ENCODE results near the gene HEPACAM.

DNA sequence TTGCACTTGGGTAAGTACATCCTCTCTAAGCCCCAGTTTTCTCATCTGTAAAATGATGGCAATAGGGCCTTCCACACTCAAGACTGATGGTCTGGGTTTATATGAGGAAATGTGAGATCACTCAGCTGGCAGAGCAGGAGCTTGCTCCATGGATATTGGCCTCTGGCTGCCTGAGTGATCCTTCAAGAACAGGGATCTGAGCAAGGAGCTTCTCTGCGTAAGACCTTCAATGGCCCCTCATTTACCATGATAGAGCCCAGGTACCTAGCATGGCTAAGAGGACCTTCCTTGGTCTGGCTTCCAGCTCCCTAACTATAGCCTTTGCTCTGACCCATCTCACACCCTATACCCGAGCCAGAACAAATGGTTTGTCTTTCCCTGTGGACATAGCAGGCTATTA, 43.7 kb downstream of the HEPACAM start:
- TF ChIP-seq, protein P1, sequence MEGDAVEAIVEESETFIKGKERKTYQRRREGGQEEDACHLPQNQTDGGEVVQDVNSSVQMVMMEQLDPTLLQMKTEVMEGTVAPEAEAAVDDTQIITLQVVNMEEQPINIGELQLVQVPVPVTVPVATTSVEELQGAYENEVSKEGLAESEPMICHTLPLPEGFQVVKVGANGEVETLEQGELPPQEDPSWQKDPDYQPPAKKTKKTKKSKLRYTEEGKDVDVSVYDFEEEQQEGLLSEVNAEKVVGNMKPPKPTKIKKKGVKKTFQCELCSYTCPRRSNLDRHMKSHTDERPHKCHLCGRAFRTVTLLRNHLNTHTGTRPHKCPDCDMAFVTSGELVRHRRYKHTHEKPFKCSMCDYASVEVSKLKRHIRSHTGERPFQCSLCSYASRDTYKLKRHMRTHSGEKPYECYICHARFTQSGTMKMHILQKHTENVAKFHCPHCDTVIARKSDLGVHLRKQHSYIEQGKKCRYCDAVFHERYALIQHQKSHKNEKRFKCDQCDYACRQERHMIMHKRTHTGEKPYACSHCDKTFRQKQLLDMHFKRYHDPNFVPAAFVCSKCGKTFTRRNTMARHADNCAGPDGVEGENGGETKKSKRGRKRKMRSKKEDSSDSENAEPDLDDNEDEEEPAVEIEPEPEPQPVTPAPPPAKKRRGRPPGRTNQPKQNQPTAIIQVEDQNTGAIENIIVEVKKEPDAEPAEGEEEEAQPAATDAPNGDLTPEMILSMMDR (IDR thresholded peaks at IDR 0.05; ENCODE audit: low read depth, low read length) = no peak
- no peak for TF ChIP-seq EZH2phosphoT487 (IDR thresholded peaks at IDR 0.05; ENCODE audit: low read depth)
